HCT116 (cell line): ENCODE measurements around the gene FCHSD2.

Experiments used
- CEBPB ChIP-seq: IDR thresholded peaks from 2 replicates; pipeline ENCODE4 v1.6.1; 2012; ENCODE audit warnings: low read depth
- ELF1 ChIP-seq: IDR thresholded peaks from 2 replicates; pipeline ENCODE4 v1.6.1; 2012; ENCODE audit warnings: low read depth, borderline replicate concordance
- EZH2 ChIP-seq: fragments of 200-600 bp; sonication (generic); IDR thresholded peaks from 2 replicates; pipeline ENCODE4 v1.6.1; 2017; ENCODE audit warnings: antibody characterized with exemption, mixed run types
- POLR2A ChIP-seq: IDR thresholded peaks from 2 replicates; pipeline ENCODE4 v1.7.0; 2011; ENCODE audit warnings: borderline replicate concordance; ENCODE audit not compliant: insufficient read depth, insufficient read length; ENCODE audit errors: extremely low read depth
- YY1 ChIP-seq: IDR thresholded peaks from 2 replicates; pipeline ENCODE4 v1.6.1; 2011; ENCODE audit warnings: low read length, low read depth, moderate library complexity, mild to moderate bottlenecking; ENCODE audit not compliant: insufficient replicate concordance; ENCODE audit errors: extremely low read depth
- TF ChIP-seq, protein P1 (sequence below), 3 experiments: fragments of 200-600 bp in 1 of 3; sonication (generic) in 1 of 3; IDR thresholded peaks in 2 of 3; conservative IDR thresholded peaks in 1 of 3; 2 replicates each; pipeline ENCODE4 v1.5.1; 2012 to 2017; ENCODE audit warnings: low read depth in 2 of 3, low read length in 2 of 3, antibody characterized with exemption in 1 of 3, borderline replicate concordance in 1 of 3, control low read depth in 1 of 3, mild to moderate bottlenecking in 1 of 3, mixed read lengths in 1 of 3, mixed run types in 1 of 3, moderate library complexity in 1 of 3; ENCODE audit not compliant: insufficient read depth in 1 of 3

DNA sequence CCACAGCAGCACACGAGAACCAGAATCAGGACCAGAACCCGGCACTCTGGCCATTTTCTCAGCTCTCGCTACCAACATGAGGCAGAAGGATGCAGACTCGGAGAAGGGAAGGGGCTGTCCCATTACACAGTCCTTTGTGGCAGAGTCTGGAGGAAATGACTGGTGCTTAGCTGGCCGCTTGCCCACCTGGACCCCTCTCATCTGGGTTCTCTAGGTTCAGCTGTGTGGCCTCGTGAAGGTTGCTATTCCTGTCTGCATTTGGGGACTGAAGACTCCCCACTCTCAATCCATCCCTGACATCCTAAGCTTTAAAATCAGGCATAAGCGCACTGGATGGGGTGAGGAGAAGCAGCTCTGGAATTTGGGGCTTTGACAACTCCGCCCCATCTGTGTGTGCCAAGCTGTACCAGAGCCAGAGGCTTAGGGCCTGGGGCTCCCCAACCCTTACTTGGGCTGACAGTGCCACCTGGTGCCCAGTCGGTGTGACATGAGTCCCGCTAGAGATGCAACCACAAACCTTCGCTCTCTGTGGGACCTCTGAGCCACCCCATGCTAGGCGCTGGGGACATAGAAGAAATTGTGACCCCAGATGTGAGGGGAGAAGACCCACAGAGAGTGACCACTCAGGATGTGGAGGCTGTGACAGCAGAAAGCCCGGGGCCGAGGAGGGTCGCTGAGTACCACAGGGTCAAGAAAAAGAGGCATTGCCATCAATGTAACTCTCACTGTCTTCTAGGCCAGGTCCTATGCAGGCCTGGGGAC is 35.8 kb upstream of the FCHSD2 start:
- TF ChIP-seq, protein P1, sequence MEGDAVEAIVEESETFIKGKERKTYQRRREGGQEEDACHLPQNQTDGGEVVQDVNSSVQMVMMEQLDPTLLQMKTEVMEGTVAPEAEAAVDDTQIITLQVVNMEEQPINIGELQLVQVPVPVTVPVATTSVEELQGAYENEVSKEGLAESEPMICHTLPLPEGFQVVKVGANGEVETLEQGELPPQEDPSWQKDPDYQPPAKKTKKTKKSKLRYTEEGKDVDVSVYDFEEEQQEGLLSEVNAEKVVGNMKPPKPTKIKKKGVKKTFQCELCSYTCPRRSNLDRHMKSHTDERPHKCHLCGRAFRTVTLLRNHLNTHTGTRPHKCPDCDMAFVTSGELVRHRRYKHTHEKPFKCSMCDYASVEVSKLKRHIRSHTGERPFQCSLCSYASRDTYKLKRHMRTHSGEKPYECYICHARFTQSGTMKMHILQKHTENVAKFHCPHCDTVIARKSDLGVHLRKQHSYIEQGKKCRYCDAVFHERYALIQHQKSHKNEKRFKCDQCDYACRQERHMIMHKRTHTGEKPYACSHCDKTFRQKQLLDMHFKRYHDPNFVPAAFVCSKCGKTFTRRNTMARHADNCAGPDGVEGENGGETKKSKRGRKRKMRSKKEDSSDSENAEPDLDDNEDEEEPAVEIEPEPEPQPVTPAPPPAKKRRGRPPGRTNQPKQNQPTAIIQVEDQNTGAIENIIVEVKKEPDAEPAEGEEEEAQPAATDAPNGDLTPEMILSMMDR (IDR thresholded peaks at IDR 0.05 in 2 of 3, conservative IDR thresholded peaks at IDR 0.05 in 1 of 3; ENCODE audit: borderline replicate concordance in 1 of 3, insufficient read depth in 1 of 3, low read depth in 2 of 3, low read length in 2 of 3): peak; percentile 75 to 91 (median 86)
- no peak for TF ChIP-seq CEBPB
- TF ChIP-seq POLR2A: no peak
- no peak for TF ChIP-seq YY1
- TF ChIP-seq ELF1: no peak
- TF ChIP-seq EZH2: no peak
